NCI-H2029 treated with DMSO at 0.1 percent for 48 hours (cell line): ENCODE data around the gene CRHR2.

Experiments
- DNase-seq: peaks from one replicate; lab custom pipeline; 2025; lab: John Stamatoyannopoulos, UW

The CRHR2 gene

DNA sequence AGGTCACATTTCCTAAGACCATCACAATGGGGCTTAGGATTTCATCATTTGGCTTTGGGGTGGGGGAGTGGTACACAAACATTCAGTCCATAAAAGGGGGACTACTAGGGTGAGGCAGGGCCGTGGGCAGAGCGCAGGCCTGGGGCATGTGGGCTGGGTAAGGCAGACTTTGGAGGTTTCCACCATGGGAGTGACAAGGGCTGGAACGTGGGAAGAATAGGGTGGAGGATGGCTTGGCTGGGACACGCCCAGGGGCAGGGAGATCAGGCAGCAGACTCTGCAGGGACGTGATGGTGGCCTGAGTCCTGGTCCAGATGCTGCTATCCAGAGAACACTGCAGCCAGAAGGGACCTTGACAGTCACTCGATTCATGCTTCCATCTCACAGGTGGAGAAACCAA lies 24.7 kb upstream of the CRHR2 start:
- no peak for DNase-seq

DNA sequence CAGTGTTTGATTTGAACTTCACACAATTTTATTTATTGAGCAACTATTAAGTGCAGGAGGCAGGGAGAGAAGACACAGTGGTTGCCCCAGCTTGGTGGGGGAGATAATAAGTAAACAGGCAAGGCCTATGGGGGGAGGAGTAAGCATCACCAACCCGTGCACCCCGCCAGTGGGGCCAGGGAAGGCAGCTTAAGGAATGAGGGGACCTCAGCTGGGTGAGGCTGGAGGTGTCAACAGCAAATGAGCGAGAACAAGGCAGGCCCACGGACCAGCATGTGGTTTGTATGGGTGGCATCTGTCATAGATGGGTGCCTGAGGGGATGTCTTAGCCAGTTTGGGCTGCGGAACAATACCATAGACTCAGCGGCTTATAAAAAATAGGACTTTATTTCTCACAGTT lies 24.1 kb upstream of the CRHR2 start:
- no peak for DNase-seq

DNA sequence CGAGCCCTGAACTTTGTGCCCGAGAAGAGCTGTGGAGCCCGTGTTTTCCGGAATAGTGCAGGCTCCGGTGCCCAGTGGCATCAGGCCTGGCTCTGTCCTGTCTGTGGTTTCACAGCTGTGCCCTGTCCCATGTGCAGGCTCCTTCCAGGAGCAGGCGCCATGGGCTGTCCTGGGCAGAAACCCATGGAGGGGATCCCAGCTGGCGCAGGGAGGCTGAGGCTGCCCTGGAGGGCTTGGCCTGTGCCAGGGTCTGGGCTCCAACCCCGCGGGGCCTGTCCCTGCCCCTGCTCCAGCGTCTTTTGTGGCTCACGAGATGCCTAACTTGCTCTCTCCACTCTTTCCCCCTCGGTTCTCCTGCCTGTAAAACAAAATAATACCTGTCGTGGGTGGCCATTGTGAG lies 23.3 kb upstream of the CRHR2 start:
- DNase-seq = no peak

DNA sequence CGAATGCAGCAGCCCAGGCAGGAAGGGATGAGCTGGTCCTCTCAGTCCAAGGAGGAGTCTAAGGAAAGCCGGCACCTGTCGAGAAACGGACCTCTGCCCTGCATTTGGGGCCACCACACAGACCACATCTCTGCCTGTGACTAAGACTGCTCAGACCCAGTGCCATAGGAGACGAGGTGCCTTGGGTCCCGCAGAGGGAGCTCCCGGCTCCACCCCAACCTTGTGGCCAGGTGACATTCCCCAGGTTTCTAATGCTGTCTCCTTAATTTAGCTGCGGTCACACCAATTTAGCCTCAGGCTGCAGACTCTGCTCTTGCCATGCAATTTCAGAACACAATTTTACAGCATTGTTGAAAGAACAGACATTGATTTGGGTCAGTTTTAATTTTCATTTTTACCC lies 22.8 kb upstream of the CRHR2 start:
- DNase-seq = no peak

DNA sequence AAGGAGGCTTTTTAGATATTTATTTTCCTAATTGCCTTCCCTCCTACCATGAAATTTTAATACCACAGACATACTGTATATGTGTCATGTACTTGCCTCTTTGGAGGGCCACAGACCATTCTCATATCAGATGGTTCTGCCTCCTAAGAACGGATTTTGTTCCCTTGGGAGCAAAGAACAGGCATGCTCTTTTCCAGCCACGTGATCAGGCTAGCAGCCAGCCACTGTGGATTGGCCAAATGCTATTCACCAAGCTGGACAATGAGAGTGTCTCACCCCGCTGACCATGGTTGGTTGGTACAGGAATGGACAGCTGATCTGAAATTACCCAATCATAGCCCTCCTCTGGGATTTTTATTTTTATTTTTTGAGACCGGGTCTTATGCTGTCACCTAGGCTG lies 21.5 kb upstream of the CRHR2 start:
- no peak for DNase-seq

DNA sequence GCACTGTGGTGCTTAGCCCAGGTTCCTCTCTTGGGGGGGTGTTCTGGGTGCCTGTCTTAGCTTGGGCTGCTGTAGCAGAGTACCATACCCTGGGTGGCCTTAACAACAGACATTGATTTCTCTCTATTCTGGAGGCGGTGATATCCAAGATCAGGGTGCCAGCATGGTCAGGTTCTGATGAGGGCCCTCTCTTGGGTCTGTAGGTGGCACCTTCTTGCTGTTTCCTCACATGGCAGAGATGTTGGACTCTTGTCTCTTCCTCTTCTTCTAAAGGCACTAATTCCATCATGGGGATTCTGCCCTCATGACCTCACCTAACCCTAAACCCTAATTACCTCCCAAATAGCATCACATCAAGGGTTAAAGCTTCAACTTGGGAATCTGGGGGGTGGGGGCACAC lies 19.9 kb upstream of the CRHR2 start:
- DNase-seq = no peak

DNA sequence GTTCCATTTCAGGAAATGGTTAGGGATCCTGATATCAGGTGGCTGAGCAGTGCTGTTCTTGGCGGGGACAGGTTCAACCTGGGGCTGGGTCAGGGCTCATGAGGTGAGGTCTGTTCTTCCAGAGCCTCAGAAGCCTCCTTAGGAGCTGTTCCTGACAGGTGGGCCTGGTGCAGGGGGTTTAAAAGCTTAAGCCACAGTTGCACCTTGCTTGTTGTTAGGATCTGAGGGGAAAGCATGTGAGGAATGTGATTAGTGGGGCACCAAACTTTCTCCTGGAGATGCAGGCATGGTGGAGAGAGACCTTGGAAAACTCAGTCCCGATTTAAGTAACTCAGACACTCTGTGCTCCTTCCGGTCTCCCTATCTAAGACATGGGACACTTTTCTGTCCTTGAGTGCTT lies 18.7 kb upstream of the CRHR2 start:
- DNase-seq = no peak

DNA sequence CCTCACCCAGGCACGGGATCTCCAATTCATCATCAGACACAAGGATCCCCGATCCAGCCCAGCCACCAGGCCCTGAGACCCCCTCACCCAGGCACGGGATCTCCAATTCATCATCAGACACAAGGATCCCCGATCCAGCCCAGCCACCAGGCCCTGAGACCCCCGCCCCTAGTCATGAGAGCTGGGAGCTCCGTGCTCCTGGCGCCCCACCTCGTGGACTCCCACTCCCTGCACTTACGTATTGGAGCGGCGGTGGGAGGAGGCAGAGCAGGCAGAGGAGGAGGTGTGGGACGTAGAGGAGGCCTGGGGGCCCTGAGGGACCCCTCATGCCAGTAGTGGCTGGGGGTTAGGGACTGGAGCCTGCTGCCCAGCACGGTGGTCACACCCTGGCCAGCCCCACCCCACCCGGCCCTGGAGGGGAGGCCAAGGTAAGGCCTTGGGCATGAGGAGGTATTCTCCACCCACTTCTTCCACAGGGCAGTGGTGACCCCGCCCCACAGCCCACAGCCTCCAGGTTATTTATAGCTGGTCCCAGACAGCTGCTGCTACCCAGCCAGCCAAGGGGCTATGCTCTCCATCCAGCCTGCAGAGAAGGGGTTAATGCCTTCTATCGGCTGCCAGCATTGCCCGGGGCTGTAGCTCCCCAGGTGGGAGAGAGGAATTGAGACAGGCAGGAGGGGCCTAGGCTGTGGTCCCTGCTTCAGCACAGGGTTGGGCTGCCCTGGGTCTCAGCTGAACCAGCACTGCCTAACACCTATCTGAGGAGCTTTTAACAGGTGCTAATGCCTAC lies 17.6 kb upstream of the CRHR2 start:
- no peak for DNase-seq

DNA sequence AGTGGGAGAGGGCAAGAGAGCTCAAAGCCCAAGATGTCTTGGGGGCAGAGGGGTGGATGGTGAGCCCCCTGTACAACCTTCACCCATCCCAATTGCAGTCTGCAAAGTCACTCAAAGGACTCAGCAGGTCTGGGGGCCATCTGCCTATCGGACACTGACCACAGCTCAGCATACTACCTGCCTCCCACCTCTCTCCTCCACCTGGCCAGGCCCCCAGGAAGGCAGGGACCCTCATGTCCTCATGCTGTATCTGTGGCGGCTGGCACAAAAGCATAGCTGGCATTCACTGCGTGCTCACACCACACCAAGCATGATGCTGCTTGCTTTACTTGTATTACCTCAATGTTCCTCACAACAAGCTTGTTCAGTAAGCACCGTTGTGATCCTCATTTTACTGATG lies 16.2 kb upstream of the CRHR2 start:
- DNase-seq = no peak

DNA sequence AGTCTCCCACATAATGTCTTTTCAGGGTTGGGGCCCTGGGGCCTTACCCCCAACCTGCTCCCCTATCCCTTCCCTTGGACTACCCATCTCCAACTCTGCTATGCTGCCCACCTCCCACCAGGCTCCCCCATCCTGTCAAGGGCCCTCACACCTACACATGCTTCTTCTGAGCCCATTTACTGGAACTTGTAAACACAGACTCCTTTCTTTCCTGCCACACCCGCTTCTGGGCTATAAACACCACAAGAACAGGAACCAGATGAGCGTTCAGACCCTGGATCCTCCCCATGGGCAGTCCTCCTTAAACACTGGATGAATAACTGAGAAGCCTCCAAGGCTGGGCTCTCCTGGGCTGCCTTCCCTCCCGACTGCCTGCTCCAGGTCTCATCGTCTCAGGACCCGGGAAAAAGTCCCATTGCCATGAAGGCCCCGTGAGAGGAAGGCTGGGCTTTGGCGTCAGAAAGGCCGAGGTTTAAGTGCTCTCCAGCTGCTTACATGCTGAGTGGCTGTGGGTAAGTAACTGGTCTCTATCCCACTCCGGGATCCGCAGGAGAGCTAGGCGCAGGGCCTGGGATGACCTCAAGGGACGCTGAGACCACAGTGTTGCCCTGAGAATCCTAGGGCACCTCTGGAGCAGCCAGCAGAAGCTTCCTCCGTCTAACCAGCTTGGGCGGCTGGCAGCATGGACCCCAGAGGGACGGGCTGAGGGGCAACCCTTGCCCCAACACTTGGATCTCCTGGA lies 15.6 kb upstream of the CRHR2 start:
- DNase-seq = no peak

DNA sequence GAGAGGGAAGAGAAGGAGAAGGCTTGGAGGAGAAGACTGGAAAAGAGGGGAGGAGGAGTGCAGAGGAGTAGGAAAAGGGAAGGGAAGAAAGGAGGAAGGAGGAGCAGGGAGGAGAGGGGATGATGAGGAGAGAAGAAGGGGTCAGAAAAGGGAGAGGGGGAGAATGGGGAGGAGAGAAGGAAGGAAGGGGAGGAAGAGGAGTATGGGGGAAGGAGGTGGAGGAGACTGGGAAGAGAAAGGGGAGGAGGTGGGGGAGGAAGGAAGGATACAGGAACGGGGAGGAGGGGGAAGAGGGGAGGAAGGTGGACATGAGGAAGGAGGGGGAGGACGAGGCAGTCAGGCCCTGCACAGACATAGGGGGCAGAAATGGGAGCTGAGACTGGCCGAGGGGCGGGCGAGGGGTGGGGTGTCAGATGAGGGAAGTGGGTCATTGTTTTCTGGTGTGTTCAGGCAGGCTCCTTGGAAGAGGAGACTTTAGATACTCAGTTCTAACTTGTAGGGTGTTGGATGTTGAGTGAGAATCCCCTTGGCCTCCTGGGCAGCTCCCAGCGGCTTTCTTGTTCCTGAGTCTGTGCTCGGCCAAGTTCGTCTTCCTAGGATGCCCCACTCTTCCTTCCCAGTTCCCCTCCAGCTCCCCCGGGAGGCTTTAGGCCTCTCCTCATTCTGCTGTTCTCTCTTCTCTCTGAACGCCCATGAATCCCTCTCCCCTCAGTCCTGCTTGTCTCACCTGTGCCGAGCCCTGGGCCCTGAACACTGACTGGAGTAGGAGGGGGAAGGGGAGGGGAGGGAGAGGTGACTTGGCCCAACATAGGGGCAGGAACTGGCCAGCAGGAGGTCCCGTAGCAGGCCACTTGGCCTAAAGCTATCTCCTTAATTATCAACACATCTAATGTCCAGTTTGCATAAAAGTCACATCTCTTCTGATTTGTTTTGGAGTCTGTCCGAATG lies 12.8 kb upstream of the CRHR2 start:
- no peak for DNase-seq

DNA sequence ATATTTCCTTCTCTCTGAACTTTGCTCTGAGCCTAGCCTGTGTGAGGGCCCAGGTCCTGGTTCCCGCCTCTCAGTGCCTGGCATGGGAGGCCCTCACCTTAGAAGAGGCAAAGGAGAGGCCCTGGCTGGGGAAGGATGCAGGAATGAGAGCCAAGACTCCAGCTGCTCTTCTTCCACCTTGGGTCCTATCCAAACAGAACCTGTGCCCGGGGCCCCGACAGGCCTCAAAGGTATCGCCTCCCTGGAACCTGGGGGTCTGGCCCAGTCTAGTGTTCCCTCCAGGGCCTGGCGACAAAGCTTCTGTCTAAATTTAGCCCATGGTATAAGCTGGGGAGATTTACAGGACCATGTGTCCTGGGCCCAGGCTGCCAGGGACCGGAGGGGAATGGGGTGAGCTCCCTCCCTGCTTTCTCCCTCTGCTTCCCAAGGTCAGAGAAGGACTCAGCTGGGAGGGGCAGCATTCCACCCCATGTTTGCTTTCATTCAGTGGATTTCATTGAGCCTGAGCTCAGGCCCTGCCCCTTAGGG lies 12.0 kb upstream of the CRHR2 start:
- DNase-seq = no peak

DNA sequence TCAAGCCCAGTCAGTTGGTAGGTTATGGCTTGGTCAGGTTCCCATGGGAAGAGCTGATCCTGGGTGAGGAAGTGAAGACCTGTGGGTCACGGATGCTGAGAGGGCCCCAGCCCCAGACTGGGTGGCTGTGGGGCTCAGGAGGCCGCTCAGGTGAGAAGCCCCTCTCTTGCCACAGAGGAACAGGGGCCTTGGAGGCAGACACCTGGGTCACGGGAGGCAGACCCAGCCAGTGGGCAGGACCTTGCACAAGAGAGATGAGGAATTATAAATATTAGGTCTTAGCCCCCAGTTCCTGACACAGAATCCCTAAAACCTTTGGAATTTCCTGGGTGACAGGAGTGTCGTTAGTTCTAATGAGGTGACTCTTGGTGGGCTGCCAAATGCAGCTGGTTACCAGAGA lies 10.6 kb upstream of the CRHR2 start:
- no peak for DNase-seq

DNA sequence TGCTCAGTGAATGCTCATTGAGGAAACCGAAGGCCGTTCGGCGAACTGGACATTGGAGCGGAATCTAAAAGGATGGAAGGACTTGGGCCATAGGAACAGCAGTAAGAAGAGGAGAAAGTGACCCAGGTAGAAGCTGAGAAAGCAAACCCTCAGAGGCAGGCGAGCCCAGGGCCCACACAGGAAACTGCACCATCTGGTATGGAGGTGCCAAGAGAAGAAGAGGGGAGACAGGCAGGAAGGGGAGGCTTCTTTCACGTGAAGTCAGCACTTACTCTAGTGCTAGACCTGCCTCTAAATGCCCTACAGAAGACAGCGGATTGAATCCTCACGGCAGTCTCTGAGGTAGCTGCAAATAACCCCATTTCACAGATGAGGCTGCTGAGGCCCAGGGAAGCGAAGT lies 10.2 kb upstream of the CRHR2 start:
- DNase-seq = no peak

DNA sequence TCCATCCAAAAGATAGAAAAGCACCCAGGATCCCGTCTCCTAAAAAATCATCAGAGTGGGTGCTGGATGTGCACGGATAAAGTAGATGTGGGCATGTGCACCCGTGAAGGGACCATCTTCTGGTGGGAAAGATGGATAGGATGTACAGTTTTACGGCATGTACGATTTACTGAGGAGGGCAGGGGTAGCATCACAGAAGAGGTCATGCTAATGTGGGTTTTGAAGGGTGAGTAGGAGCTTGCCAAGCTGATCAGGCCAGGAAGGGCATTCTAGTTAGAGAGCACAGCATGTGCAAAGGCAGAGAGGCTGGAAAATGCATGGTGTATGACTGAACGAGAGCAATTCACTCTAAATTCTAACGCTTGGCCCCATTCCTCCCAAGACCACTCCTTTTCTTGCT lies 7.8 kb upstream of the CRHR2 start:
- no peak for DNase-seq

DNA sequence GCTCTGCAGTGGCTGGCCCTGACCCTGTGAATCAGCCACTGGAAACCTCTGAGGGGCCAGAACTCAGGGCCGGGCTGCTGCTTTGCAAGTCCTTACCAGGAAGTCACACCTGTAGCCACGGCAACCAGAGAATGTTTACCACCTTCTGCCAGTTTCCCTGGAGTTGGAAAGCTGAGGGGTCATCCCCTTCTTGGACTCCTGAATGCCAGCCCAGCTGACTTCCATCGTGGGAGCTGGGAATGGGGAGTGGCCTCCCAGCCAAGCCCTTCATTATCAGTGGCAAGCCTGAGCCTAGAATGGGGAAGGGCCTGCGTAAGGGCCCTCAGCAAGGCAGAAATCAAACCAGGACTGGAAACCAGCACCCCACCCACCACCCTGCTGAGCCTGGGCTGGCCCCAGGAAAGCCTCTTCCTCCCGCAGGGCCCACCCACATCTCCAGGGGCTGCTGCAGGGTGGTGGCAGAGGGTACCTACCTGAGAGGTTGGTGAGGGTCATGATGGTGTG lies 6.5 kb upstream of the CRHR2 start:
- DNase-seq = no peak

DNA sequence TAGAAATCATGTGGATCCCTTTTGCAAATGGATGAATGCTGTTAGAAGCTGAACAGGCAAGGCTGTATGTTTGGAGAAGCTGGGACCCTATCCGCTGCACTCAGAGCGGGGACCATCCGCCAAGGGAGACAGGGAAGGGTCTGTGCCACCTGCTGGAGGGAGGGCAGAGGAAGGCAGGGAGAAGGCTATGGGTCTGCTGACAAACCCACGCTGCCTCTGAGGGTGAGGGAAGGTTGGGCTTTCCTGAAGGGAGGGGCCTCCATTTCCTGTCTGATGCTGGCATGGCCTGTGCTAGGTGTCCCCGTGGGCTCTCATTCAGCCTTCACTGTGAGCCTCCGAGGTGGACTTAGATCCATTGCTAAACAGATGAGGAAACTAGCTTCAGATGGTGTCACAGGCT lies 5.3 kb upstream of the CRHR2 start:
- DNase-seq = no peak

DNA sequence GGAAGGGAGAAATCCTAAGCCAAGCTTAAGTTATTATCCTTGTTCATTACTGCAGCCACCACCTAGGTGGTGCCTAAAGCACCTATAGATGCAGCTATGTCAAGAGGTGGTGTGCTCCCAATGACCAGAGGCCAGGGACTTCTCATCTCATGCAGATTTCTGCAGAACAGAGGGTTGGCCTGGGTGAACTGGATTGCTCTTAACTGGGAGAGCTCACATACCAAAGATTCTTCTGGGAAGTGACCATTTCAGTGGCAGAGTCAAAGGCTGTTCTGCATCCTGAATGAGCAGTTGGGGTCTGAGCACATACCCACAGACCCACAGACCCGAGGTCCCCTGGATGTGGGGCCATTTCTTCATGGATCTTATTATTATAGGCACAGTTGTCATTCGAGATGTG lies 2.1 kb upstream of the CRHR2 start:
- DNase-seq = no peak

DNA sequence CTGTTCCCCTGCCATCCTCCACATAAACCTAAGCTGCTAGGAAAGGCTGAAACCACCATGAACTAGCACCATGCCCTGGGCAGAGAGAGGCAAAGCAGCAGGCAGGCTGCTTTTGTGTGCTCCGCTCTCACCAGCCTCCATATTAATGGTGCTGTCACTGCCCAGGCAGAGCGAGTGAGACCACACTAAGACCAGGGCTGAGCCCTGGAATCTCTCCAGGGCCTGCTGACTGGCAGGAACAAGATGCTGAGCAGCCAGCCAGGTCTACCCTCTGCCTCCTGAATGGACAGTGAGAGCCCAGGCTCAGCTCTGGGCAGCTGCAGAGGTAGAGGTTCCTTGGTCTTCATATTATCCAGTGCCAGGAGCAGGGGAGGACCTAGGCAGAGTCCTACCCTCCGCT lies 1.6 kb upstream of the CRHR2 start:
- no peak for DNase-seq

DNA sequence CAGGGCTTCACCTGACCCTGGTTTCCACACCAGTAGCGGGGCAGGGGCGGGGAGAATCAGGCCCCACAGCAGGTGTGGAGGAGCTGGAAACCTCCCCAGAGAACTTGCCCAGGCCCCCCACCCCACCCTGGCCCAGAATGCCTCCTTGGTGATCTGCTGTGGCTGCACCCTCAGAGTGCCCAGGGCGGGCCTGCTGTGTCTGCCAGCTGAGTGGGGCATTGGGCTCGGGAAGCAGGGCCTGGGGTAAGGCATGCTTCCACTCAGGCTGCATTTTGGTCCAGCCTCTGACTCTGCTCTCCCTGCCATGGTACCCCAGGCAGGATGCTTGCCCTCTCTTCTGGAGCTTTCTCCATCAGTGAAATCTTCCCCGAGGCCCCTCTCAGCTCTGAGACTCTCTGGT lies 1.1 kb upstream of the CRHR2 start:
- no peak for DNase-seq

DNA sequence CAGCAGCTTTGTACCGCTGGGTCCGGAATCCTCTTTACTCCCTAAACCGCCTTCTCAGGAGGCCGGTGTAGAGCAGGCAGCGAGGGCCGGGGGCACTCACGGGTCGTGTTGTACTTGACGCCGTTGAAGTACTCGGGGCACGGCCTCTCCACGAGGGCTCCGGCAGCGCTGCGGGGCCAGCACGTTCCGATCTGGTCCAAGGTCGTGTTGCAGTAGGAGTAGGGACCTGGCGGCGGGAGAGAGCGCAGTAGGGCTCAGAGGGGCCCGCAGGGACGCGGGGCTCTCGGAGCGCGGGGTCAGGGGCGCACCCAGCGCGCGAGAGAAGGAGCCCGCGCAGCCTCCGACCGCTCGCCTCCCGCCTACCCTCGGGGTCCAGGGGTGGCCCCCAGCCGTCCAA lies 443 bp downstream of the CRHR2 start:
- DNase-seq = no peak

DNA sequence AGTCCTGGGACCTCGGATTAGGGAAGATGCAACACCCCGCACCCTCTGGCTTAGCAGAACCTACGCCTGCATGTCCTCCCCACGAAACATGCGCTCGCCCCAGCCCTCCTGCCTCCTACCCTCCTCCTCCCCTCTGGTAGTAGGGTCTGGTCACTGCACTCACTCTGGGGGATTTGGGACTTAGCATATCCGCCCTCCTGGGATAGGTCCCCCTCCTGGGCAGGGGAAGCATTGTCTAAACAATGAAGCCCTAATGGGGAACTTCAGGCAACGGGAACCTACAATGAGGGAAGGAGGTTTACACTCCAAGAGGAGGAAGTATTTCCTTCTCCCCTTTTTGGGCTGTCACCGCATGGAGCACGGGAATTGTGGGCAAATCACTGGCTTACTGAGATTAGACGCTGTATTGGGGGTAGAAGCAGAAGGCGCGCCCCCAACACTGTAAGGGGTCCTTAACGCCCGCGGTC lies 892 bp downstream of the CRHR2 start:
- DNase-seq = no peak
